Endothelial cell (in vitro differentiated cells): ENCODE data around the gene TFCP2L1. TPM values are rescaled to one million over a fixed set of nuclear protein-coding genes. Genes with fewer than 3 reads are reported as not detected.

ENCODE experiments used
- DNase-seq: peaks from one replicate; pipeline ENCODE4 v3.0.0; 2021; ENCODE audit warnings: low spot score
- H3K27ac Mint-ChIP-seq: one replicate; pipeline ENCODE4 v1.8.0; 2021; ENCODE audit warnings: mixed read lengths, inconsistent platforms; ENCODE audit not compliant: unreplicated experiment
- H3K27me3 Mint-ChIP-seq: one replicate; pipeline ENCODE4 v1.8.0; 2021; ENCODE audit warnings: mild to moderate bottlenecking, moderate library complexity, mixed read lengths, inconsistent platforms; ENCODE audit not compliant: unreplicated experiment
- H3K36me3 Mint-ChIP-seq: one replicate; pipeline ENCODE4 v1.8.0; 2021; ENCODE audit warnings: mild to moderate bottlenecking, low read depth, mixed read lengths, inconsistent platforms; ENCODE audit not compliant: unreplicated experiment
- H3K4me1 Mint-ChIP-seq: one replicate; pipeline ENCODE4 v1.8.0; 2021; ENCODE audit warnings: mild to moderate bottlenecking, mixed read lengths, inconsistent platforms; ENCODE audit not compliant: unreplicated experiment
- H3K4me3 Mint-ChIP-seq: one replicate; pipeline ENCODE4 v1.8.0; 2021; ENCODE audit warnings: mild to moderate bottlenecking, mixed read lengths, inconsistent platforms; ENCODE audit not compliant: unreplicated experiment
- H3K9me3 Mint-ChIP-seq: one replicate; pipeline ENCODE4 v1.8.0; 2021; ENCODE audit warnings: mixed read lengths, inconsistent platforms; ENCODE audit not compliant: unreplicated experiment
- CTCF ChIP-seq: fragments of 200-600 bp; sonication (generic); IDR thresholded peaks from one replicate; pipeline ENCODE4 v1.5.0; 2021; ENCODE audit warnings: antibody characterized with exemption; ENCODE audit not compliant: unreplicated experiment
- total RNA-seq: library from RNA; stranded (reverse); fragmentation: NEBNext Ultra II Directional; extraction: Animal tissue kit (Norgen Biotek cat#: 25700); gene quantifications from one replicate; pipeline ENCODE4 v1.2.1, GENCODE V29; 2021; ENCODE audit not compliant: unreplicated experiment

Gene TFCP2L1
- total RNA-seq, 1 donor from 2014 or later: 1.7 TPM

GRCh38 chr2:121199281-121200010, 85.6 kb downstream of the TFCP2L1 start:
- no peaks in the 10 kb centered on the region for H3K4me1 Mint-ChIP-seq
- no peak for DNase-seq
- H3K36me3 Mint-ChIP-seq: no peaks in the 10 kb centered on the region
- H3K27me3 Mint-ChIP-seq: peaks cover 11% of the 10 kb centered on the region
- no peaks in the 10 kb centered on the region for H3K9me3 Mint-ChIP-seq
- H3K27ac Mint-ChIP-seq: no peak overlapping the region
- H3K4me3 Mint-ChIP-seq: no peak overlapping the region
- no peak for TF ChIP-seq CTCF

- no peak for TF ChIP-seq CTCF
- DNase-seq: no peak
- peaks cover 11% of the 10 kb centered on the region for H3K27me3 Mint-ChIP-seq
- no peak overlapping the region for H3K4me3 Mint-ChIP-seq
- H3K36me3 Mint-ChIP-seq: no peaks in the 10 kb centered on the region
- H3K27ac Mint-ChIP-seq: no peak overlapping the region
- H3K4me1 Mint-ChIP-seq: no peaks in the 10 kb centered on the region
- H3K9me3 Mint-ChIP-seq: no peaks in the 10 kb centered on the region
These were observed 87.5 kb downstream of the TFCP2L1 start for GRCh38 chr2:121197369-121198091.

- H3K9me3 Mint-ChIP-seq: no peaks in the 10 kb centered on the region
- TF ChIP-seq CTCF: no peak
- peaks cover 10% of the 10 kb centered on the region for H3K27me3 Mint-ChIP-seq
- no peak overlapping the region for H3K27ac Mint-ChIP-seq
- H3K4me3 Mint-ChIP-seq: no peak overlapping the region
- DNase-seq: no peak
- no peaks in the 10 kb centered on the region for H3K4me1 Mint-ChIP-seq
- H3K36me3 Mint-ChIP-seq: no peaks in the 10 kb centered on the region
These were observed 88.2 kb downstream of the TFCP2L1 start for GRCh38 chr2:121196849-121197155.

- DNase-seq: no peak
- no peak overlapping the region for H3K4me3 Mint-ChIP-seq
- no peaks in the 10 kb centered on the region for H3K36me3 Mint-ChIP-seq
- H3K27ac Mint-ChIP-seq: no peak overlapping the region
- peaks cover 8% of the 10 kb centered on the region for H3K27me3 Mint-ChIP-seq
- no peaks in the 10 kb centered on the region for H3K9me3 Mint-ChIP-seq
- no peaks in the 10 kb centered on the region for H3K4me1 Mint-ChIP-seq
- no peak for TF ChIP-seq CTCF
These were observed 88.7 kb downstream of the TFCP2L1 start for GRCh38 chr2:121196132-121196848.

GRCh38 chr2:121195036-121195435, 90.0 kb downstream of the TFCP2L1 start:
- peaks cover 8% of the 10 kb centered on the region for H3K27me3 Mint-ChIP-seq
- H3K36me3 Mint-ChIP-seq: no peaks in the 10 kb centered on the region
- H3K27ac Mint-ChIP-seq: no peak overlapping the region
- TF ChIP-seq CTCF: no peak
- no peaks in the 10 kb centered on the region for H3K4me1 Mint-ChIP-seq
- H3K9me3 Mint-ChIP-seq: no peaks in the 10 kb centered on the region
- H3K4me3 Mint-ChIP-seq: no peak overlapping the region
- no peak for DNase-seq
